ENCODE measurements around the gene CDH13. TPM values are rescaled to one million over a fixed set of nuclear protein-coding genes. Genes with fewer than 3 reads are reported as not detected.

Gene CDH13
- total and polyA plus RNA-seq, 9 of the 15 experiments (the other 6 are each of a cell fraction or from before 2014, with no cell fraction given): 0.03 TPM; not detected in 8

GRCh38 chr16:83198977-83199376 lies 572.2 kb downstream of the CDH13 start:
- DNase-seq (ENCODE audit: extremely low read depth in 1 of 4, low spot score in 3 of 4) (no peak), ATAC-seq (no peak), FAIRE-seq (no peak)
- Histone ChIP-seq H3K4me1 (replicated peaks in 1 of 2; ENCODE audit: control insufficient read depth in 2 of 2, insufficient read depth in 2 of 2, low read length in 2 of 2) (no peaks in the 10 kb centered on the region), H3K9me1 (ENCODE audit: control insufficient read depth, insufficient read depth, low read length) (no peaks in the 10 kb centered on the region), H3K9me3 (replicated peaks; ENCODE audit: control insufficient read depth, insufficient read depth, low read depth, low read length) (no peaks in the 10 kb centered on the region), H4K20me1 (replicated peaks; ENCODE audit: control insufficient read depth, insufficient read depth, low read length) (no peaks in the 10 kb centered on the region), H3K27ac (ENCODE audit: extremely low read depth, low read depth, low read length) (no peak overlapping the region), H3K36me3 (ENCODE audit: control insufficient read depth, insufficient read depth, low read length) (no peaks in the 10 kb centered on the region), H2AFZ (ENCODE audit: low read depth, low read length) (no peak overlapping the region), H3K4me2 (ENCODE audit: insufficient read depth, low read length) (no peak overlapping the region), H3K79me2 (ENCODE audit: control insufficient read depth, insufficient read depth, low read length) (no peaks in the 10 kb centered on the region), H3K4me3 (no peak overlapping the region), H3K27me3 (ENCODE audit: control insufficient read depth in 2 of 2, insufficient read depth in 2 of 2, low read length in 2 of 2) (no peaks in the 10 kb centered on the region), H3K9ac (ENCODE audit: insufficient read depth in 1 of 2, low read depth in 2 of 2, low read length in 2 of 2) (no peak overlapping the region)
- 2% methylated on average over 4 of the region's 4 CpGs for WGBS (ENCODE audit: insufficient coverage, low coverage, missing lambda C conversion rate)
- POLR2A ChIA-PET: no interaction called here
- no TSS peak for BruUV-seq (replicated peaks)
- TF ChIP-seq ZFX (CRISPR knock-in tag; IDR thresholded peaks at IDR 0.05) (no peak), BMI1 (IDR thresholded peaks at IDR 0.05; ENCODE audit: low read length) (no peak), ZNF707 (CRISPR knock-in tag; conservative IDR thresholded peaks at IDR 0.05) (no peak), KLF16 (IDR thresholded peaks at IDR 0.05) (no peak), TGIF2 (CRISPR knock-in tag; IDR thresholded peaks at IDR 0.05) (no peak), CEBPB (tag; IDR thresholded peaks at IDR 0.05) (no peak), ZNF311 (CRISPR knock-in tag; IDR thresholded peaks at IDR 0.05) (no peak), ZNF518B (CRISPR knock-in tag; IDR thresholded peaks at IDR 0.05) (no peak), CBX1 (IDR thresholded peaks at IDR 0.05; ENCODE audit: low read depth) (no peak), CAMTA2 (CRISPR knock-in tag; conservative IDR thresholded peaks at IDR 0.05) (no peak)
- intact Hi-C loops (cut with micrococcal nuclease) (no loop called here), in situ Hi-C loops (cut with MboI) (no loop called here)
- CTCF ChIA-PET (ENCODE audit: low intra/inter-chr PET ratio): interaction anchor here (0.8 kb wide), 1 partner anchor 18 kb away, joined by 3 read pairs; no protein-coding TSS in a partner anchor

Data from K562 (cell line).